Measurements from ENCODE around the gene ASB2. TPM values are rescaled to one million over a fixed set of nuclear protein-coding genes. Genes with fewer than 3 reads are reported as not detected.

The ASB2 gene
- total RNA-seq, 1 donor from 2014 or later = 21.6 TPM

- Mint-ChIP-seq H3K36me3 (ENCODE audit: low read depth) (peaks cover 46% of the 10 kb centered on the region), H3K4me1 (peaks cover 59% of the 10 kb centered on the region), H3K9me3 (no peaks in the 10 kb centered on the region), H3K4me3 (no peak overlapping the region), H3K27ac (peak overlapping the region; percentile 55), H3K27me3 (no peaks in the 10 kb centered on the region)
- intact Hi-C loops (cut with micrococcal nuclease) = loop anchor here (1.0 kb wide), 1 partner anchor 13 kb away; no protein-coding TSS in a partner anchor
- no peak for DNase-seq
These were observed 24.5 kb downstream of the ASB2 start for GRCh38 chr14:93951635-93952540.

- DNase-seq = no peak
- H3K9me3 Mint-ChIP-seq = no peaks in the 10 kb centered on the region
- H3K4me3 Mint-ChIP-seq = no peak overlapping the region
- no peaks in the 10 kb centered on the region for H3K27me3 Mint-ChIP-seq
- H3K4me1 Mint-ChIP-seq = peaks cover 54% of the 10 kb centered on the region
- peak overlapping the region; percentile 55 for H3K27ac Mint-ChIP-seq
- intact Hi-C loops (cut with micrococcal nuclease) = loop anchor here (1.0 kb wide), 1 partner anchor 12 kb away; no protein-coding TSS in a partner anchor
- peaks cover 50% of the 10 kb centered on the region for H3K36me3 Mint-ChIP-seq (ENCODE audit: low read depth)
These were observed 25.3 kb downstream of the ASB2 start for GRCh38 chr14:93950948-93951634.

- no peaks in the 10 kb centered on the region for H3K9me3 Mint-ChIP-seq
- peaks cover 40% of the 10 kb centered on the region for H3K4me1 Mint-ChIP-seq
- no peaks in the 10 kb centered on the region for H3K27me3 Mint-ChIP-seq
- H3K4me3 Mint-ChIP-seq = no peak overlapping the region
- peaks cover 52% of the 10 kb centered on the region for H3K36me3 Mint-ChIP-seq (ENCODE audit: low read depth)
- DNase-seq = no peak
- intact Hi-C loops (cut with micrococcal nuclease) = no loop called here
- no peak overlapping the region for H3K27ac Mint-ChIP-seq
These were observed 26.8 kb downstream of the ASB2 start for GRCh38 chr14:93949511-93950075.

GRCh38 chr14:93947282-93947681 is 29.1 kb downstream of the ASB2 start:
- no peak overlapping the region for H3K27ac Mint-ChIP-seq
- H3K4me3 Mint-ChIP-seq = no peak overlapping the region
- intact Hi-C loops (cut with micrococcal nuclease) = no loop called here
- H3K9me3 Mint-ChIP-seq = no peaks in the 10 kb centered on the region
- no peaks in the 10 kb centered on the region for H3K27me3 Mint-ChIP-seq
- H3K36me3 Mint-ChIP-seq (ENCODE audit: low read depth) = peaks cover 46% of the 10 kb centered on the region
- H3K4me1 Mint-ChIP-seq = peaks cover 23% of the 10 kb centered on the region
- DNase-seq = no peak

- intact Hi-C loops (cut with micrococcal nuclease) = no loop called here
- peaks cover 17% of the 10 kb centered on the region for H3K4me1 Mint-ChIP-seq
- no peaks in the 10 kb centered on the region for H3K9me3 Mint-ChIP-seq
- no peak overlapping the region for H3K4me3 Mint-ChIP-seq
- no peak overlapping the region for H3K27ac Mint-ChIP-seq
- H3K27me3 Mint-ChIP-seq = no peaks in the 10 kb centered on the region
- H3K36me3 Mint-ChIP-seq (ENCODE audit: low read depth) = peaks cover 43% of the 10 kb centered on the region
- DNase-seq = no peak
These were observed 29.8 kb downstream of the ASB2 start for GRCh38 chr14:93946541-93947090.

GRCh38 chr14:93946104-93946503 is 30.3 kb downstream of the ASB2 start:
- Mint-ChIP-seq H3K4me1 (peaks cover 17% of the 10 kb centered on the region), H3K4me3 (no peak overlapping the region), H3K9me3 (no peaks in the 10 kb centered on the region), H3K36me3 (ENCODE audit: low read depth) (peaks cover 45% of the 10 kb centered on the region), H3K27me3 (no peaks in the 10 kb centered on the region), H3K27ac (no peak overlapping the region)
- no peak for DNase-seq
- intact Hi-C loops (cut with micrococcal nuclease) = no loop called here

GRCh38 chr14:93945070-93945399 is 31.3 kb downstream of the ASB2 start:
- intact Hi-C loops (cut with micrococcal nuclease) = no loop called here
- peaks cover 42% of the 10 kb centered on the region for H3K36me3 Mint-ChIP-seq (ENCODE audit: low read depth)
- peaks cover 17% of the 10 kb centered on the region for H3K4me1 Mint-ChIP-seq
- no peak overlapping the region for H3K27ac Mint-ChIP-seq
- no peak for DNase-seq
- H3K4me3 Mint-ChIP-seq = no peak overlapping the region
- H3K9me3 Mint-ChIP-seq = no peaks in the 10 kb centered on the region
- no peaks in the 10 kb centered on the region for H3K27me3 Mint-ChIP-seq

GRCh38 chr14:93944348-93945069 is 31.9 kb downstream of the ASB2 start:
- H3K27me3 Mint-ChIP-seq = no peaks in the 10 kb centered on the region
- intact Hi-C loops (cut with micrococcal nuclease) = no loop called here

GRCh38 chr14:93943930-93944329 is 32.4 kb downstream of the ASB2 start:
- intact Hi-C loops (cut with micrococcal nuclease) = no loop called here
- peaks cover 20% of the 10 kb centered on the region for H3K4me1 Mint-ChIP-seq
- H3K36me3 Mint-ChIP-seq (ENCODE audit: low read depth) = peaks cover 39% of the 10 kb centered on the region
- no peak for DNase-seq
- no peaks in the 10 kb centered on the region for H3K9me3 Mint-ChIP-seq
- H3K27me3 Mint-ChIP-seq = no peaks in the 10 kb centered on the region
- H3K27ac Mint-ChIP-seq = no peak overlapping the region
- no peak overlapping the region for H3K4me3 Mint-ChIP-seq

More at GRCh38 chr14:93944348-93945069, 31.9 kb downstream of the ASB2 start:
- no peak for DNase-seq
- Mint-ChIP-seq H3K36me3 (ENCODE audit: low read depth) (peaks cover 41% of the 10 kb centered on the region), H3K4me3 (no peak overlapping the region), H3K4me1 (peaks cover 20% of the 10 kb centered on the region), H3K27ac (no peak overlapping the region), H3K9me3 (no peaks in the 10 kb centered on the region)

- no peaks in the 10 kb centered on the region for H3K27me3 Mint-ChIP-seq
- no peak overlapping the region for H3K27ac Mint-ChIP-seq
- no peaks in the 10 kb centered on the region for H3K9me3 Mint-ChIP-seq
- H3K36me3 Mint-ChIP-seq (ENCODE audit: low read depth) = peaks cover 38% of the 10 kb centered on the region
- peaks cover 20% of the 10 kb centered on the region for H3K4me1 Mint-ChIP-seq
- H3K4me3 Mint-ChIP-seq = no peak overlapping the region
- intact Hi-C loops (cut with micrococcal nuclease) = no loop called here
- DNase-seq = no peak
These were observed 33.3 kb downstream of the ASB2 start for GRCh38 chr14:93943052-93943451.

GRCh38 chr14:93941293-93941910 is 35.0 kb downstream of the ASB2 start:
- Mint-ChIP-seq H3K27me3 (no peaks in the 10 kb centered on the region), H3K4me1 (peaks cover 21% of the 10 kb centered on the region), H3K27ac (peak overlapping the region; percentile 29), H3K9me3 (no peaks in the 10 kb centered on the region), H3K4me3 (no peak overlapping the region), H3K36me3 (ENCODE audit: low read depth) (peaks cover 39% of the 10 kb centered on the region)
- no peak for DNase-seq
- intact Hi-C loops (cut with micrococcal nuclease) = no loop called here

GRCh38 chr14:93940437-93940836 is 35.9 kb downstream of the ASB2 start:
- H3K4me3 Mint-ChIP-seq = peak overlapping the region; percentile 5
- intact Hi-C loops (cut with micrococcal nuclease) = no loop called here
- DNase-seq = no peak
- peak overlapping the region; percentile 51 for H3K27ac Mint-ChIP-seq
- peaks cover 40% of the 10 kb centered on the region for H3K36me3 Mint-ChIP-seq (ENCODE audit: low read depth)
- peaks cover 23% of the 10 kb centered on the region for H3K4me1 Mint-ChIP-seq
- no peaks in the 10 kb centered on the region for H3K27me3 Mint-ChIP-seq
- H3K9me3 Mint-ChIP-seq = no peaks in the 10 kb centered on the region

Measured in activated CD4-positive, alpha-beta T cell treated with anti-CD3 and anti-CD28 coated beads, Interleukin-2, amount 10 ng/mL, durations not matched to agents 24 days and 14 days (primary cell).